EH (cell line): ENCODE measurements around the gene S100A12.

Experiments
- DNase-seq: peaks from one replicate; pipeline ENCODE4 v3.0.0-alpha.2; 2015; ENCODE audit warnings: low read depth

S100A12 gene

DNA sequence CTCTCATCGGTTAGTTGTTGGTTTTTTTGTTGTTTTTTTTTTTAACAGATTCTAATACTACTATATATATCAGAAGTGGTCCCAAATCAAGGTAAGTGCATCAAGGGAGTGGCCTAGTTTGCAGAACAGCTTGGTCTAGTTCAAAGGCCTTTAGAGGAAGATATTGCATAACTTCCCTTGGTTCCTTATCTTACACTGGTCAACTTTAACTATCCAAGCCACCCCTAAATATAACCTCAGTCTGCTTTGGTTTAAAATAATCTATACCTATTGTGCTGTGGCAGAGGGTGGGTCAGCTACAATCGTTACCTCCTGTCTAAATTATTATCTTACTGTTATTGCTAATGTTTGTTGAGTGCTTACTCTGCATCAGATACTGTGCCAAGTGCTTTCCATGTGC, 6.9 kb downstream of the S100A12 start:
- DNase-seq = no peak

DNA sequence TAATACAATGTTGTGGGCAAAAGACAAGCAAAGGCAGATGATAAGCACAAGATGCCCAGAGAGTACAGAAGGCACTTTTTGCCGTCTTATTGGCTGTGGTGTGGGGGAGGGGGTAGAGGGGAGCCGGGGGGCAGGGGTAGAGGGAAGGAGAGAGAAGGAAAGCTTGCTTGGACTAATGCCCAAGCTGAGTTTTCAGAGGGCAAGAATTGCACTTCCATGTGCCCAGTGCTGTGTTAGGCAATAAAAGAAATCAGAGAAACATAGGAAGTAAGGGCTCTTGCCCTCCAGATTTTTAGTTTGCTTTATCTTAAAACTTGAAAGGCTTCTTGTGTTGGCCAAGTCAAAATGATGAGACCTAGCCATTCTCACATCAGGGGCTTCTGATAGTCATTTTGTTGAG, 8.3 kb downstream of the S100A12 start:
- DNase-seq = no peak

DNA sequence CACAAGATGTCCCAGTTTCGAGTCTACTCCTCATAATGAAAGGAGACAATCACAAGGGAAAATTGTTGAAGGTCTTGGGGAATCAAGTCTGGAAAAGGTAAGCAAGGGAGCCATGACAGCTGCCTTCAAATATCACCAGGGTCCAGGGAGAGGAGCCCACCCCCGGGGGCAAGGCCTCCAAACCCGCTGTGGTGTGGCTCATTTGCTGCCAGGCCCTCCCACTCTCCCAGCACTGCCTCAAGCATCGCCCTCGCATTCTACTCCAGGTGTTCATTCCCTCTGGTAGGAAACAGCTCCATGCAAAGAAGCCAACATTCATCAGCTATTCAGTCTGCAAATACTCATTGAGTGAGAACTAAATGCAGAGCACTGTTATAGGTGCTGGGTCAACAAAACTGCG, 9.2 kb downstream of the S100A12 start:
- DNase-seq = no peak

DNA sequence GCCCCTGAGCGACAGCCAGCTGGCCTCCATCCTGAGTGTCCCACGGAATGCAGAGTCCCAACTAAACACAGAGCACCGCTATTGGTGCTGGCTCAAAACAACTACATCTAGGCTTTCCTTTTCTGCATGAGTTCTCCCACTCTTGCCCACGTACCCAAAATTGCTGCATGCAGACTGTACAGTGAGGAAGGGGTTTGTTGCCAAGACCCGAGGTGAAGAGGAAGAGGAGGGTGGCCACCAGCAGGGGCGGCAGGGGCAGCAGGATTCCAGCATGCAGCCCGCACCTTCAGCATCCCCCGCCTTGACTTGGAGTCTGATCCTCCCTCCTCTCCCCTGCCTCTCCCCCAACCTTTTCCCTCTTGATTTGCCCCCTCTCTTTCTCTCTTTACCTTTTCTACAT, 9.7 kb downstream of the S100A12 start:
- DNase-seq = no peak

DNA sequence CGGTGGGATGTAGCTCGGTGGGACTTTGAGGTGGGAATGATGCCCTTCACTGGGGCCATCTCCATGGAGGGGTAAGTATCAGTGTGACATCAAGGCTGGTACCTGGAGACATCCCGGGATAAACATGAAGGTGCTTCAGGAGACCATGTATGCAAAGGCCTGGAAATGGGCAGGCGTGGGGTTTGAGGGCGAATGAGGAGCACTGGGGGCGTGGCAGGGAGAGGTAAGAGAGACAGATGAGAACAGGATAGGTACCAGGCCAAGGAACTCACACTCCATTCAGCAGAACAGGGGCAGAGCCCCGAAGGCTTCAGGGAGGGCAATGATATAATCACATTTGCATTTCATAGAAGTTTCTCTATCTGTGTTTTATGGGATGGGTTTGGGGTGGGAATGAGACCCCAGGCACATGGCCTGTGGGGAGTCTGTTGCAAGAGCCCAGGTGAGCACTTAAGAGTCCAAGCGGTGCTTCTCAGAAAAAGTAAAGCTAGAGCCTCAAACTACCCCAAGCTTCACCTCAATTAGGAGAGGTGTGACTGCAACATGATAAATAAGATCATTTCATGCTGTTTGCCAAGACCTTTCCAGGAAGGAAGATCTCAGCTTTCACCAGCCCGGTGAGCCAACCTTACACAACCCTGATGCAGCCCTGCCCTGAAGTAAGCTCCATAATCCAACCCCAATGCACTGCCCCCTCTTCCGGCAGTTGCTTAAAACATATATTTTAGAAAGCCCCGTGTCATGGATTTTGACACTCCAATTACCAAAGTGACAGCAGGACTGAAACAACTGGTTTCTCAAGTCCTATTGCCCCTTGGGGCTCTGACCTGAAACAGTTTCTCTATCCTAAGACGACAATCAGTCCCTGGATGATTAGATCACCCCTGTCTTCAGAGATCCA, 10.4 kb downstream of the S100A12 start:
- no peak for DNase-seq

DNA sequence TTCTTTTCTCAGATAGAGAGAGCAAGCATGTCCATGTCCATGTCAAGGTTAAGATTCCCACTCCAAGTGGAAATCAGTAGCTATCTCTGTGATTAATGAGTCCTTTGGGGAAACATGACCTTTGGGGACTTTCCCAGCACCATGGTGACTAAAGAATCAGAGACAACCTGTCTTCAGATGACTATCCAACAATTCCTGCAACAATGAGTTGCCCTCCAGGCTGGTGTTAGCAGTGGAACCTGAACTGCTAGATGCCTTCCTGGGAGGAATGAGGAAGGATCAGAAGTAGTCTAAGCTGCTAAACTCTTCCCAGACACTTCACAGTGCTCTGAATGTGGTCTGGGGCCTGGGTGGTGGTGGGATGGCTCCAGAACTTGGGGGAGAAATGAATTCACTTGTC, 11.3 kb downstream of the S100A12 start:
- no peak for DNase-seq

DNA sequence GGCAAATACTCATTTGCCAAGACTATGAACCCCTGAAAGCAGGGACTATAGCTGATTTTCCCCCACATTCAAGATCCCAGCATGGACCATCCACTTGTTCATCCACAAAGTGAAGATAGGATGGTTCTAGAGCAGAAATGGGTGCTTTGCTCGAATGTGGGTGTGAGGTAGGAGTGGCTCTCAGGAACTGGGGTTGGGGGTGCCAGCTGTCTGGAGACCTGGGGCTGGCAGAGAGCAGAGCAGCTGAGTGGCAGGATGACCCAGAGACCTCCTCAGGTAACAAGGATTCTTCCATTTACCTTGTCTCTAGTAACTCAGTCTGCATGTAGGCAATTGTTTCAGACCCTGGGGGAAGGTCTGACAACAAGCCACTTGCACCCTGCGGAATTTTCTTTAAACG, 11.8 kb downstream of the S100A12 start:
- DNase-seq = no peak

DNA sequence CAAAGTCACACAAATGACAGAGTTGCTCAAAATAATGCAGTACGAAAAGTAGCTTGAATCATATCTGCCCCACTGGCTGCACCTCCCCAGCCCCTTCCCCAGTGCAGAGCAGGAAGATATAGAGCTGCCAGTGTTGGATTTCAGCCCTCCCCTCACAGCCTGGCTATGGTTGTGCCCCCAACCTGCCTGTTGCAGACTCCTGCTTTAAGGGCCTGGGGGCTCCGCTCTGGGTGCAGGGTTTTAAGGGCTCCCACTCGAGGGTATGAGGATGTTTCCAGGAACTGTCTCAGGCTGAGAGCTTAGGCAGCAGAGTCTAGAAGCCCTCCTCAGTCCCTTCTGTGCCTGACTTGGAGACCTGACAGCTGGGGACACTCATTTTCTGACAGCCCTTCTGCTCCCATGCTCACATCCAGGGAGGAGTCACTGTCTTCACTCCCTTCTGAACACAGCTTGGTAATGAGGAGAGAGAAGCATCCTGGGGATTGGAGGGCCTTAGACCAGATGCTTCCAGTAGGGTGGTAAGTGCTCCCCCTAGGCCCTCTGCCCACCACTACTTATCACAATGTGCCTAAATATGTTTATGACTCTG, 13.1 kb downstream of the S100A12 start:
- DNase-seq = no peak

DNA sequence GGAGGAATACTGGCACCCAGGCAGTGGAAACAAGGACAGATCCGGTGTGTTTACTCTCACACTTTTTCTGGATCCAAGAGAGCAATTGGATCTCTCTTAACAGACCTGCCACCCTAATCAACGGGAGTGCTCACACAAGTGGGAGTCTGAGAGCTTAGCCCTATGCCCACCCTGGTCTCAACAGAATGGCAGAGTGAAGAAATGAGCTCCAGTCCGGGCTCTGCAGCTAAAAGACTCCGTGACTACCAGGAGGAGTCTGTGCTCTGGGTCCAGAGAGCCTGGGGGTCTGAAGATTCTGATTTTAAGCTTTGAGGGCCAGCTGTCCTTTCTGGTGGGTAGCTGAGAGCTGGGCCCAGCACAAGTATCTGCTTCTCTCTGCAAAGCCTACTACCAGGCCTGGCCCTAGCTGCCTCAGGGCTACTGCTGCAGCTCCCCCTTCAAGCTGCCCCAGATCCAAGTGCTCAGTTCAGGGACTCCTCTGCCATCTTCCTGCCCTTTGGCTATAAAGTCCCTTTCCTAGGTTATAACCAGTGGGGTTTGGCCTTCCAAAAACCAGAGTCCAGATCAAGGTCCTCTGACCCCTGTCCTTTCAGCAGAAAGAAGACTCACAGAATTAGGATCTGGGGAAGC, 13.8 kb downstream of the S100A12 start:
- DNase-seq = no peak

DNA sequence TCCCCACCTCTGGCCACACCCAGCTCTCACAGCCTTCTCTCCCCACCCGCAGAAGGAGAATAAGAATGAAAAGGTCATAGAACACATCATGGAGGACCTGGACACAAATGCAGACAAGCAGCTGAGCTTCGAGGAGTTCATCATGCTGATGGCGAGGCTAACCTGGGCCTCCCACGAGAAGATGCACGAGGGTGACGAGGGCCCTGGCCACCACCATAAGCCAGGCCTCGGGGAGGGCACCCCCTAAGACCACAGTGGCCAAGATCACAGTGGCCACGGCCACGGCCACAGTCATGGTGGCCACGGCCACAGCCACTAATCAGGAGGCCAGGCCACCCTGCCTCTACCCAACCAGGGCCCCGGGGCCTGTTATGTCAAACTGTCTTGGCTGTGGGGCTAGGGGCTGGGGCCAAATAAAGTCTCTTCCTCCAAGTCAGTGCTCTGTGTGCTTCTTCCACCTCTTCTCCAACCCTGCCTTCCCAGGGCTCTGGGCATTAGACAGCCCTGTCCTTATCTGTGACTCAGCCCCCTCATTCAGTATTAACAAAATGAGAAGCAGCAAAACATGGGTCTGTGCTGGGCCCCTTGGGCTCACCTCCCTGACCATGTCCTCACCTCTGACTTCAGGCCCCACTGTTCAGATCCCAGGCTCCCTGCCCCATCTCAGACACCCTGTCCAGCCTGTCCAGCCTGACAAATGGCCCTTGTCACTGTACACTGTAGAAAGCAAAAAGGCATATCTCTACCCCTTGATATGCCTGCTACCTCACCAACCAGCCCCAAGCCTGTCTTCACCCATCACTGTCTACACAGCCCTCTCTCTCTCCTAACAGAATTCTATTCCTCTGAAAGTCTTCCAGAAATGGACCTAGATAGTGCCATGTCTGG, 14.6 kb downstream of the S100A12 start:
- no peak for DNase-seq

DNA sequence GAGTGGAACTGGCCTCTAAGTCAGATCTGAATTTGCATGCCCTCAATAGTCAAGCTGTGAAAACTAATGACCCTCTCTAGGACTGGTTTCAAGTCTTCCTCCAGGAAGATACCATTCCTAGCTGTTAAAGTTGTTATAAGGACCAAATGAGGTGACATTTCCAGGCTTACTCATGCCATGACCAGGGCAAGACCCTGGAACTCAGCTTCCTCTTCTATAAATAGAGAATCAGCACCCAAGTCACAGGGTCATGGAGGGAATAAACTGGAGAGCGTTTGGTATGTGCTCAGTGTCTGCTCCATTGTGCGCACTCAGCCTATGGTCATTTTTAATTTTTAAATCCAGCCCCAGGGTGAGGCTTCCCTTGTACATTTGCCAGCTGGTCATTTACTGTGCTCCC, 15.2 kb downstream of the S100A12 start:
- no peak for DNase-seq

DNA sequence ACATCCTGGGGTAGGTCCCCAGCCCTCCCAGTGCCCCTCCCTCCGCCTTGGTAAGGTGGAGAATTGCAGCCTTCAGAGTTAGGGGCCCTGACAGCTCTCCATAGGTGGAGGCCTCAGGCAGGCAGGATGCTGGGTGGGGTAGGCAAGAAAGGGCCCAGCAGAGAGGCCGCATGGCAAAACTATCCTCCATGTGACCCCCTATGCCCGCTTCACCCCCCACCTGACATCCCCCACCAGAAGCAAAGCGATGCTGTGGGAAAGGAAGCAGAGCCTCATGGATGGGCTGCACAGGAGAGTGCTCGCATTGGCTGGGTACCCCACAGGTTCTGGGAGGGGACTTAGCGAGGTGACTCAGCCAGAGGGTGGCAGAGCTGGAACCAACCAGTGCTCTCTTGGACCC, 16.2 kb downstream of the S100A12 start:
- DNase-seq = no peak

DNA sequence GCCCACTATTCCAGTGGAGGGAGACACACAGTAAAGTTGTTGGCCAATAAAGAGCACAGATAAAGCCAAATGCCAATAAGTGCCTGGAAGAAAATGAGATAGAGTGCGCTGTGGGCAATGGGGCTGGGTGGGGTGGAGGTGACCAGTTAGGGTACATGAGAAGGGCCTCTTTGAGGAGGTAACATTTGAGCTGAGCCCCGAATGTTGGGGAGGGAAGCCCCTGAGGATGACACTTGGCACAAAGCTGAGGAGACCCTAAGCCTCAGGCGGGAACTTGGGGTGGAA, 16.8 kb downstream of the S100A12 start:
- no peak for DNase-seq

DNA sequence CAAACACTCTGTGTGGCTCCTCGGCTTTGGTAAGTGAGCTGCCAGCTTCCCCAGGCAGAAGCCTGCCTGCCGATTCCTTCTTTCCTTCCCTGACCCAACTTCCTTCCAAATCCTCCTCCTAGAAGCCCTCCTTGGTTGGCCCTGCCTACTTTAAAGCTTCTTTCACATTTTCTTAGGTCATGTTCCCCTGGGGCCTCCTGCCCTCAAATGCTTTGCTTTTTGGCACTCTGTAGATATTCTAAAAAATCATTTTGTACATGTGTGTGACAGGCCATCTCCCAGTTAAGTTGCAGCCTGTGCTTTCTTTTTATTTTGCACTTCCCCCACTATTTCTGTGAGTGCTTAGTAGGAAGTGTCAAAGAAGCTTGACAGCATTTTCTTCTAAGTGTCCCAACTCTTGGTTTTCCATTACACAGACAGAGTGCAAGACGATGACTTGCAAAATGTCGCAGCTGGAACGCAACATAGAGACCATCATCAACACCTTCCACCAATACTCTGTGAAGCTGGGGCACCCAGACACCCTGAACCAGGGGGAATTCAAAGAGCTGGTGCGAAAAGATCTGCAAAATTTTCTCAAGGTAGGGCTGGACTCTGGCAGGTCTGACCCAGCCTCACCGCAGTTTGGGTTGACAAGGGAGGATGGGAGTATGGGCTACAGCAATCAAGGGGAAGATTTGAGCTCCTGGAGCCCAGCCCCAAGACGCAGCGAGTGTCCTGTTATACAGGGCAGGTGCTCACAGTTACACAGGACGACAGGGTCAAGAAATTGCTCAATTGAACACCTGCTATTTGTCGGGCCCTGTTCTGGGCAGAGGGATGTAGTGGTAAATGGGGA, 17.3 kb downstream of the S100A12 start, which contains the start of gene S100A9:
Gene S100A9 (plus strand): TSS at position 2 of the 838 bp plus-strand sequence. CDS start 430 bp downstream, at position 432.
- no peak for DNase-seq

DNA sequence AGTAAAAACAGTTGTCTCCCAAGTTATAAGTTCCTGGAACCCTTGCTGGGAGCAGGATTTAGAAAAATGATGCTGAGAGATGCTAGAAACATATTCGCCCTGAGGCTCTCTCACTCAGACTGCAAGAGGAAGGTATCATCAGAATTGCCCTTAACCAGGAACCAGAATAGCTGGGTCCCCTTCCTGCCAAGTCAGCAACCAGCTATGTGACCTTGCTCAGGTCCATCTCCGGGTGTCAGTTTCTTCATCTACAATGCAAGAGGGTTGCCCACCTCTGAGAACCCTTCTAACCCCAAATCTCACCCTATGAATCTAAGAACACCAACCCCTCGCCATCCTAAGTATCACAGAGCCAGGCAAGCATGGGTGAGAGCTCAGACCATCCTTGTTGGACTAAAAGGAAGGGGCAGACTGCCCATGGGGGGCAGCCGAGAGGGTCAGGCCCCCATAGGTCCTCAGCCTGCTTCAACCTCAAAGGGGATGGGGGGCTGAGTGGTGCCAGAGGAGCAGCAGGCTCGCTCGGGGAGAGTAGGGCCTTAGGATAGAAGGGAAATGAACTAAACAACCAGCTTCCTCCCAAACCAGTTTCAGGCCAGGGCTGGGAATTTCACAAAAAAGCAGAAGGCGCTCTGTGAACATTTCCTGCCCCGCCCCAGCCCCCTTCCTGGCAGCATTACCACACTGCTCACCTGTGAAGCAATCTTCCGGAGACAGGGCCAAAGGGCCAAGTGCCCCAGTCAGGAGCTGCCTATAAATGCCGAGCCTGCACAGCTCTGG, 18.2 kb downstream of the S100A12 start:
- DNase-seq = no peak

DNA sequence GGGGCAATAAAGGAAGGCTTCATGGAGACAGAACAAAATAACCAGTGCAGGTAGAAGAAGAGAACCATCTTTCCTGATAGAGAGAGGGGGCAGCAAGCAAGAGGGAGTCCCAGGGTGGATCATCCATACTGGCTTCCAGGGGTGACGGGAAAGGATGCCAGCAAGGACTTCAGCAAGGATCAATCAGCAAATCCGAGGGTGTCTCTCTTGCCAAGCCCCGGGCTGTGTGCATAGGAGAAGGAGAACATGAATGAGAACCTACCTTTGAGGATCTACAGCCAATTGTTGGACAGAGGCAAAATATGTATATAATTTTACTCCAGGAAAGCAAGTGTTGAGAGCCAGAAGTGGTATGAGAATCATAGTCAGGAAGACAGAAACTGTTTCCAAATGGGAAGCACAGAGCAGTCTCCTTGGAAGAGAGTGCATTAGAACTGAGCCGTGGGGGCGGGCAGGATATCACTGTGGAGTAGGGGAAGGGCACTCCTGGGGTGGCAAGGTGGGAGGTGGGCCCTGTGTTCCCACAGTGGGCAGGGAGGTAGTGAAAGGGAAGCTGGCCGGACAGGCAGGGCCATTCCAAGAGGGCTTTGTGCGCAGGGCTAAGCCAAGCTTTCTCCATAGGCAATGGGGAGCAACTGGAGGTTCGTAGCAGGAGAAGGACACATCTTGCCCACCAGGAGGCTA, 18.9 kb downstream of the S100A12 start:
- no peak for DNase-seq

DNA sequence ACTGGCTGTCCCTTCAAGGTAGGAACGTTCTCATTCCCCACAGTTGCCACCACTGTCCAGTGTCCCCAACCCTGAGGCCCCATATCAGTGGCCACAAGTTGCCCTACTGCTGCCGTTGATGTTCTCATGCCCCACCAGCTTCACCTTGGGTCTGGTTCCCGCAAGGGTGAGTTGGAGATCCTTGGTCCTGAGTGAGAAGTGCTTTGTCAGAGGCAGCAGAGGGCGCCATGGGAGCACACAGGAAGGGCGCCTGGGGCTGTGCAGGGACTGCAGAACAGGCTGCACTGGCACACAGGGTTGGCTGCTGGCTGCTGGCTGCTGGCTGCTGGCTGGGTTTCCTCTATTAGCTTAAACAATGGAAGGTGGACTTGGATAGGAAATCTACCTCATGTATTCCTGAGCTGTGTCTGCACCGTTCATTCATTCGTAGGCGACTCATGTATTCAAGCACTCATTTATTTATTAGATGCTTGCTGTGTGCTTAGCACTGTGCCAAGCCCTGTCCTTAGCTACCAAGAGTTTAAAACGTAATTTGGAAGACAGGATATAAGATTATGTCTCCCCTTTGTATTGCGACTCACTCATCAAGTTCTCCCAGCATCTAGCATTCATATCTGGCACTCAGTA, 19.9 kb downstream of the S100A12 start:
- peak; percentile 62 for DNase-seq

DNA sequence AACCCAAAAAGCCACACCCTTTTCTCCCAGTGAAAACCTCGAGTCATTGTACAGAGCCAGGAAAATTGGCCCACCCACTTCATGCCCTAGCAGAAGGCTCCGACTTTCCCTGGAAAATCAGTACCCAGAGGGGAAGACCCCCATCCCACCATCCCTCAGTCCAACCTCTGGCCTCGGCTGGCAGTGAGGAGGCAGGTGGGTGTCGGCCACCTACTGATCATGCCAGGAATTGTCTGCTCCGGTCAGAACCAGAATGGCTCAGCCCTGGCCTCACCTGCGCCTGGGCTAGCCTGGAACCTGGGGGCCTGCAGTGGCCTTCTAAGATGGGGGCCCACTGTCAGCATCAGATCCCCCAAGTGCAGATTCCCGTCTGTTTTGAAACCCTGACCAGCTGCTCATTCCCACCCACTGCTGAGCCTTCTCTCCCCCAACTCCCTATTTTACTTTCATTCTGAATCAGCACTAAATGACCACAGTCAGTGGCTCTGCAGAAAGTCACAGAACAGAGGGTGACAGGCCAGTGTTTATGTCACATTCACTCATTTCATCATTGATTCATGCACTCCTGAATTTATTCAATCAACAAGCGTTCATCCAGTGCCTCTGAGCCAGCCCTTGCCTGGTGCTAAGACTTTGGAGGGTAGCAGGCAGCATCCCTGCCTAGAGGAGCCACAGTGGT, 20.8 kb downstream of the S100A12 start:
- no peak for DNase-seq
